Right lung (tissue), 5 donors: ENCODE data around the gene CCDC28A. TPM values are rescaled to one million over a fixed set of nuclear protein-coding genes. Genes with fewer than 3 reads are reported as not detected.

Experiments used
- DNase-seq, 2 donors: peaks; one replicate each; pipeline ENCODE4 v3.0.0-alpha.2; 2013
- polyA plus RNA-seq, 5 donors: library from polyadenylated mRNA; unstranded; fragments of 120-200 nt; gene quantifications; one replicate each; pipeline versions ENCODE4 v1.2.1 to v1.2.3, GENCODE V29; 2013; ENCODE audit warnings: inconsistent platforms in 1 of 5, low replicate concordance in 1 of 5; ENCODE audit not compliant: insufficient read length in 5 of 5, insufficient read depth in 1 of 5

Gene CCDC28A
- polyA plus RNA-seq, 5 donors: 17.5 to 26.9 (median 19.9) TPM

DNA sequence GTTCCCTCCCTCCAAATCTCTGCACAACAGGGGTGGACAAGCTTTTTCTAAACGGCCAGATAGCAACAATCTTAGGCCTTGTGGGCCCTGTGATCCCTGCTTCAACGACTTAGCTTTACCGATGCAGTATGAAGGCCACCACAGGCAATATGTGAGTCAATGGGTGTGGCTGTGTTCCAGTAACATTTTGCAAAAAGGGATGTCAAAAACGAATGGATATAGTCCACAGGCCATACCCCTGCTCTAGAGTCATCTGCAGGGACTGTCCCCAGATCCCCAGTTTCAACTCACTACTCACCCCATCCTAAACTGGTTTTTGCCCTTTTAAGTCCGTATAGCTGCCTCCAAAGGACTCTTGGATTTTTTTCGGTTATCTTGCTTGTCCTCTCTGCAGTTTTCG is 56.7 kb downstream of the CCDC28A start:
- no peak for DNase-seq

DNA sequence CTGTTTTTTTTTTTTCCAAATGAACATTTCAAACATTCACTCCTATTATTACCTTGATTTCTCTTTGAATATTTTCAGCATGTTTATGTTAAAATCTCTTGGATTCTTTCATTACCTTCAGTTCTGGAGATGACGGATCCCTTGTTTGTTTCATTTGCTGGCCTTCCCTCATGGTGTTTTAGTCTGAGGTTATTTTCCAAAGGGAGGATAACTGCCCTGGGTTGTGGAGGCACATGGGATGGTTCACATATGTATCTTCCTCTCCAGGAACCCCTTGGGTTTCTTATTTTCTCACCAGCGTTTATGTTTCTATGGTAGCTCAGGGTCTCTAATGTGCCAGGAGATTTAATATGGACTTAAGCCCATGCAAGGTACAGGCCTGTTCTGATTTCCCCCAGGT is 58.6 kb downstream of the CCDC28A start:
- no peak for DNase-seq

DNA sequence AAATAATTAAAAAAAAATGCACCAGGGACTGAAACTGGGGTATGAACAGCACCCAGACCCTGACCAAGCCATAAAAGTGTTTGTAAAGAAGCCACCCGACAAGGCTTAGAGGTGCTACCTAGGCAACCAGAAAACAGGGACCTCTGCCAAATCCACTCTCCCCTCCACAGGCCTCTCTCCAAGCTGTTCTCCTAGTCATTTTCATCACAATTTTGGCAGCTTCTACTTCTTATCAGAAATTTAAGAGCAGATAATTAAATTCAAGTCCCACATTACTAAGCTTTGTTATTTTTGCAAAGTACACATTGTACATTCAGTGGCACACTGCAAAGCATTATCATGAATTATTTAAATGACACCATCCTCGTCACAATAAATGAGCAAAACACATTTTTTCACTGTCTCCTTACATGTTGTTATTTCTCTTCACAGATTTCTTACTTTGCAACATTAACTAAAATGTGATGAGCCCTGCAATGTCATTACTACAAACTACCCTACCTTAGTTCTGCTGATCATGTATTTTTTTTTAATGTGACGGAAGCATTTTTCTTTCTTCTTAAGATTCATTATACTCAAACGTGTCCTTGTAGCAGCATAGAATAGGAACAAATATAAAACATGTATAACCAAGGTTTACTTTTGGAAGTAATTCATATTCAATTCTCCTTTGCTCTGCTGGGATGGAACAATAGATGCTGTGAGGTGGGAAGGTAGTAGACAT is 60.4 kb downstream of the CCDC28A start:
- DNase-seq: peak; percentile 79 to 83

DNA sequence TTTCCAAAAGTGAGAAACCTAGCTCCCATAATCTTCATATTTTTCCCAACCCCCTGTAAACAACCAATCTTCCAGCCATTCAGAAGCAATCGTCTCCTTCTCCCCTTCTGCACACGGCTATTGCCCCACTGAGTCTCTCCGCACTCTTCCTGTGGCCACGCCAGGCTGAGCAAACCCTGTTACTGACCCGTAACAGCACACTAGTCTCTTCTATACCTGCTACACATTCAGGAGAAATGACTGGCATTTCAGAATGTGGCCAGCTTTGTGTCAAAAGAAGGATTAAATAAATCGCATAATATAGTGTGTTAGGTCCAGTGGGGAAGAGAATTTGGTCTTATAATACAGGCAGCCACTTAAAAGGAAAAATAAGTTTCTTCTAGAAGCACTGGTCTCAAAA is 63.7 kb downstream of the CCDC28A start:
- no peak for DNase-seq

Other genes starting within 250 kb of the CCDC28A start
- gene ECT2L, start 22.3 kb downstream of the CCDC28A start, polyA plus RNA-seq: 1 to 10 TPM in 4 of 5 donors, under 1 TPM in 1; 0.63 to 3.3 (median 1.8) TPM
- gene REPS1, start 214.5 kb downstream of the CCDC28A start, polyA plus RNA-seq: 10 to 100 TPM; 51.5 to 71.7 (median 64.9) TPM